Stimulated activated naive CD8-positive, alpha-beta T cell treated with anti-CD3 and anti-CD28 coated beads, Interleukin-15, Interleukin-2, amounts not matched to agents 100 U/mL and 50 U/mL, for 24 hours (primary cell): ENCODE measurements around the gene UPP1.
A peak's percentile ranks its signal among the peaks of the same experiment; 100 is the strongest.

Experiments
- ATAC-seq: fragments of 150-1000 bp; cut with Tn5 transposase; one replicate; pipeline ENCODE4 v1.10.0; 2021
- DNase-seq: peaks from one replicate; pipeline ENCODE4 v3.0.0; 2021

The UPP1 gene

GRCh38 chr7:48085942-48086341 lies 3.1 kb upstream of the UPP1 start:
- DNase-seq (no peak), ATAC-seq (no peak)

GRCh38 chr7:48087349-48087748 lies 1.7 kb upstream of the UPP1 start:
- ATAC-seq (no peak), DNase-seq (no peak)

- DNase-seq (no peak), ATAC-seq (peak; percentile 71)
These were observed 463 bp upstream of the UPP1 start for GRCh38 chr7:48088559-48089045.

- no peak for DNase-seq
- no peak for ATAC-seq
These were observed 1.2 kb downstream of the UPP1 start for GRCh38 chr7:48090095-48090805.

GRCh38 chr7:48091506-48092433 lies 2.7 kb downstream of the UPP1 start:
- DNase-seq (no peak), ATAC-seq (no peak)

- no peak for DNase-seq
These were observed 5.8 kb downstream of the UPP1 start for GRCh38 chr7:48094861-48095293.

GRCh38 chr7:48096273-48096672 lies 7.2 kb downstream of the UPP1 start:
- DNase-seq: no peak
- peak; percentile 50 for ATAC-seq

More at GRCh38 chr7:48094861-48095293, 5.8 kb downstream of the UPP1 start:
- no peak for ATAC-seq

GRCh38 chr7:48097521-48098231 lies 8.6 kb downstream of the UPP1 start:
- no peak for DNase-seq
- peak; percentile 54 for ATAC-seq

- DNase-seq (no peak), ATAC-seq (no peak)
These were observed 9.8 kb downstream of the UPP1 start for GRCh38 chr7:48098846-48099245.

- ATAC-seq (no peak), DNase-seq (no peak)
These were observed 10.7 kb downstream of the UPP1 start for GRCh38 chr7:48099781-48100180.

GRCh38 chr7:48101352-48101751 lies 12.3 kb downstream of the UPP1 start:
- DNase-seq: no peak
- no peak for ATAC-seq

GRCh38 chr7:48101968-48102367 lies 12.9 kb downstream of the UPP1 start:
- peak; percentile 40 for DNase-seq
- peak; percentile 31 for ATAC-seq

- no peak for DNase-seq
- ATAC-seq: no peak
These were observed 13.5 kb downstream of the UPP1 start for GRCh38 chr7:48102530-48102929.

- no peak for DNase-seq
- ATAC-seq: no peak
These were observed 16.0 kb downstream of the UPP1 start for GRCh38 chr7:48105045-48105444.

GRCh38 chr7:48106906-48107659 lies 18.0 kb downstream of the UPP1 start:
- DNase-seq: no peak
- no peak for ATAC-seq

- ATAC-seq (no peak), DNase-seq (no peak)
These were observed 18.9 kb downstream of the UPP1 start for GRCh38 chr7:48107926-48108472.

- ATAC-seq: no peak
These were observed 20.1 kb downstream of the UPP1 start for GRCh38 chr7:48108959-48109847.

GRCh38 chr7:48109848-48110663 lies 21.0 kb downstream of the UPP1 start:
- ATAC-seq: peak; percentile 86
- peak; percentile 89 for DNase-seq

More at GRCh38 chr7:48108959-48109847, 20.1 kb downstream of the UPP1 start:
- no peak for DNase-seq

- no peak for DNase-seq
- ATAC-seq: no peak
These were observed 21.8 kb downstream of the UPP1 start for GRCh38 chr7:48110868-48111267.
